NCI-H524 (cell line): ENCODE results near the gene DLEC1.
A peak's percentile ranks its signal among the peaks of the same experiment; 100 is the strongest.
"Not testable (repeated sequence)": the region's sequence is repeated elsewhere in the genome, so short reads cannot be mapped to it uniquely, and the experiment has no call there.

Experiments used
- DNase-seq, 2 experiments: peaks; one replicate each; lab custom pipeline; 2025; lab: John Stamatoyannopoulos, UW

The DLEC1 gene

GRCh38 chr3:38084334-38085310 is 45.6 kb downstream of the DLEC1 start:
- DNase-seq, result no peak

- no peak for DNase-seq
These were observed 46.4 kb downstream of the DLEC1 start for GRCh38 chr3:38085311-38085942.

GRCh38 chr3:38085943-38086324 is 46.9 kb downstream of the DLEC1 start:
- DNase-seq, result no peak

GRCh38 chr3:38086496-38086895 is 47.5 kb downstream of the DLEC1 start:
- DNase-seq, result no peak

- not testable (repeated sequence) for DNase-seq
These were observed 48.3 kb downstream of the DLEC1 start for GRCh38 chr3:38087278-38087677.

GRCh38 chr3:38088126-38089078 is 49.4 kb downstream of the DLEC1 start:
- DNase-seq, result no peak

GRCh38 chr3:38089163-38089562 is 50.2 kb downstream of the DLEC1 start:
- DNase-seq, result no peak

GRCh38 chr3:38090453-38090852 is 51.4 kb downstream of the DLEC1 start:
- DNase-seq, result no peak

- no peak for DNase-seq
These were observed 56.0 kb downstream of the DLEC1 start for GRCh38 chr3:38094999-38095398.

GRCh38 chr3:38095669-38096483 is 56.9 kb downstream of the DLEC1 start:
- peak in 1 of 2 experiments; percentile 42 for DNase-seq

GRCh38 chr3:38097446-38098375 is 58.7 kb downstream of the DLEC1 start:
- no peak for DNase-seq

- no peak for DNase-seq
These were observed 59.3 kb downstream of the DLEC1 start for GRCh38 chr3:38098376-38098723.

- peak in 1 of 2 experiments; percentile 44 for DNase-seq
These were observed 60.5 kb downstream of the DLEC1 start for GRCh38 chr3:38099518-38099917.

GRCh38 chr3:38100498-38100897 is 61.5 kb downstream of the DLEC1 start:
- no peak for DNase-seq

GRCh38 chr3:38101811-38102443 is 62.9 kb downstream of the DLEC1 start:
- DNase-seq, result peak in 1 of 2 experiments; percentile 20

GRCh38 chr3:38102444-38102814 is 63.4 kb downstream of the DLEC1 start:
- no peak for DNase-seq

- DNase-seq, result no peak
These were observed 66.5 kb downstream of the DLEC1 start for GRCh38 chr3:38105525-38105924.

GRCh38 chr3:38107911-38108648 is 69.1 kb downstream of the DLEC1 start:
- DNase-seq, result no peak
